ENCODE results near the gene POLR3B.
"Not testable (repeated sequence)": the region's sequence is repeated elsewhere in the genome, so short reads cannot be mapped to it uniquely, and the experiment has no call there.

Gene POLR3B

GRCh38 chr12:106343214-106343528 lies 14.4 kb upstream of the POLR3B start:
- DNase-seq = no peak

- no peak for DNase-seq
These were observed 13.4 kb upstream of the POLR3B start for GRCh38 chr12:106344131-106344530.

GRCh38 chr12:106345746-106346145 lies 11.8 kb upstream of the POLR3B start:
- peak; percentile 25 for DNase-seq

- no peak for DNase-seq
These were observed 9.1 kb upstream of the POLR3B start for GRCh38 chr12:106348411-106348810.

GRCh38 chr12:106353175-106353574 lies 4.4 kb upstream of the POLR3B start:
- DNase-seq = no peak

GRCh38 chr12:106358396-106359241 lies 1.1 kb downstream of the POLR3B start:
- DNase-seq = no peak

GRCh38 chr12:106359646-106360399 lies 2.3 kb downstream of the POLR3B start:
- DNase-seq = no peak

GRCh38 chr12:106360400-106360994 lies 2.9 kb downstream of the POLR3B start:
- no peak for DNase-seq

GRCh38 chr12:106362971-106363370 lies 5.4 kb downstream of the POLR3B start:
- no peak for DNase-seq

GRCh38 chr12:106364261-106364660 lies 6.7 kb downstream of the POLR3B start:
- no peak for DNase-seq

- DNase-seq = no peak
These were observed 12.2 kb downstream of the POLR3B start for GRCh38 chr12:106369624-106370346.

- no peak for DNase-seq
These were observed 21.2 kb downstream of the POLR3B start for GRCh38 chr12:106378788-106379187.

- DNase-seq = no peak
These were observed 23.4 kb downstream of the POLR3B start for GRCh38 chr12:106380954-106381353.

- not testable (repeated sequence) for DNase-seq
These were observed 24.3 kb downstream of the POLR3B start for GRCh38 chr12:106381866-106382265.

- DNase-seq = no peak
These were observed 29.4 kb downstream of the POLR3B start for GRCh38 chr12:106386813-106387535.

GRCh38 chr12:106387848-106388377 lies 30.4 kb downstream of the POLR3B start:
- DNase-seq = no peak

GRCh38 chr12:106389151-106389550 lies 31.6 kb downstream of the POLR3B start:
- DNase-seq = no peak

- no peak for DNase-seq
These were observed 35.2 kb downstream of the POLR3B start for GRCh38 chr12:106392759-106393158.

GRCh38 chr12:106409878-106410277 lies 52.3 kb downstream of the POLR3B start:
- DNase-seq = no peak

- DNase-seq = no peak
These were observed 55.0 kb downstream of the POLR3B start for GRCh38 chr12:106412563-106412962.

- no peak for DNase-seq
These were observed 57.6 kb downstream of the POLR3B start for GRCh38 chr12:106415134-106415533.

GRCh38 chr12:106416273-106416672 lies 58.7 kb downstream of the POLR3B start:
- no peak for DNase-seq
